GM23338 (cell line): ENCODE results near the gene MAPK13. TPM values are rescaled to one million over a fixed set of nuclear protein-coding genes. Genes with fewer than 3 reads are reported as not detected.

Experiments used
- ATAC-seq: fragments of 200-7000 bp; cut with Tn5 transposase; 3 replicates; pipeline ENCODE4 v1.9.1; 2020
- DNase-seq: peaks from one replicate; pipeline ENCODE4 v3.0.0-alpha.2; 2015; ENCODE audit warnings: low spot score
- H2AFZ ChIP-seq: fragments of 200-600 bp; sonication (generic); 2 replicates; pipeline ENCODE4 v1.8.0; 2016; ENCODE audit warnings: antibody characterized with exemption, mild to moderate bottlenecking, moderate library complexity
- H3F3A ChIP-seq: fragments of 200-600 bp; sonication (generic); replicated peaks from 2 replicates; pipeline ENCODE4 v1.8.0; 2017; ENCODE audit warnings: antibody characterized with exemption, mixed run types, low read depth
- H3K27ac ChIP-seq: fragments of 200-600 bp; sonication (generic); 2 replicates; pipeline ENCODE4 v1.6.1; 2016; ENCODE audit warnings: low read depth
- H3K27me3 ChIP-seq: fragments of 200-600 bp; sonication (generic); 2 replicates; pipeline ENCODE4 v1.8.0; 2016; ENCODE audit warnings: mild to moderate bottlenecking, mixed run types, moderate library complexity; ENCODE audit not compliant: insufficient read depth
- H3K36me3 ChIP-seq: fragments of 200-600 bp; sonication (generic); 2 replicates; pipeline ENCODE4 v1.8.0; 2016; ENCODE audit warnings: mild to moderate bottlenecking; ENCODE audit not compliant: insufficient read depth
- H3K4me1 ChIP-seq: fragments of 200-600 bp; sonication (generic); 2 replicates; pipeline ENCODE4 v1.8.0; 2016; ENCODE audit warnings: mild to moderate bottlenecking, moderate library complexity; ENCODE audit not compliant: insufficient read depth
- H3K4me2 ChIP-seq: fragments of 200-600 bp; sonication (generic); 2 replicates; pipeline ENCODE4 v1.7.1; 2017; ENCODE audit warnings: mixed run types
- H3K4me3 ChIP-seq: fragments of 200-600 bp; sonication (generic); 2 replicates; pipeline ENCODE4 v1.6.1; 2016; ENCODE audit warnings: mixed run types
- H3K79me2 ChIP-seq: fragments of 200-600 bp; sonication (generic); replicated peaks from 2 replicates; pipeline ENCODE4 v1.8.0; 2017; ENCODE audit warnings: mild to moderate bottlenecking; ENCODE audit not compliant: insufficient read depth
- H3K9me2 ChIP-seq: fragments of 200-600 bp; sonication (generic); 2 replicates; pipeline ENCODE4 v1.8.0; 2017; ENCODE audit not compliant: insufficient read depth
- H4K20me1 ChIP-seq: fragments of 200-600 bp; sonication (generic); replicated peaks from 2 replicates; pipeline ENCODE4 v1.8.0; 2017; ENCODE audit warnings: mild to moderate bottlenecking; ENCODE audit not compliant: insufficient read depth
- H3K27ac Mint-ChIP-seq: 2 replicates; pipeline ENCODE4 v1.8.0; 2020; ENCODE audit warnings: inconsistent platforms, mild to moderate bottlenecking, moderate library complexity, mixed read lengths
- H3K27me3 Mint-ChIP-seq: 3 replicates; pipeline ENCODE4 v1.8.0; 2022; ENCODE audit warnings: low read depth, mild to moderate bottlenecking, moderate library complexity, mixed read lengths, inconsistent platforms; ENCODE audit not compliant: insufficient read depth, poor library complexity
- H3K36me3 Mint-ChIP-seq: 3 replicates; pipeline ENCODE4 v1.8.0; 2021; ENCODE audit warnings: low read depth, mild to moderate bottlenecking, inconsistent platforms, moderate library complexity, mixed read lengths
- H3K4me1 Mint-ChIP-seq: 3 replicates; pipeline ENCODE4 v1.8.0; 2020; ENCODE audit warnings: mild to moderate bottlenecking, inconsistent platforms, mixed read lengths
- H3K4me3 Mint-ChIP-seq: 3 replicates; pipeline ENCODE4 v1.8.0; 2021; ENCODE audit warnings: moderate library complexity, mild to moderate bottlenecking, inconsistent platforms, mixed read lengths
- H3K9me3 Mint-ChIP-seq: 3 replicates; pipeline ENCODE4 v1.8.0; 2020; ENCODE audit warnings: moderate library complexity, mild to moderate bottlenecking, inconsistent platforms, mixed read lengths
- CREB1 ChIP-seq: fragments of 250-450 bp; sonication (Bioruptor Pico); IDR thresholded peaks from 2 replicates; pipeline ENCODE4 v1.5.0; 2020; ENCODE audit warnings: low read depth, mild to moderate bottlenecking, moderate library complexity
- CTCF ChIP-seq, 2 experiments: fragments of 200-600 bp in 1 of 2; sonication (generic) in 1 of 2; conservative IDR thresholded peaks; 2 replicates each; pipeline versions ENCODE4 v1.5.1 to v1.6.1; 2016 to 2017; ENCODE audit warnings: antibody characterized with exemption in 2 of 2, low read depth in 2 of 2, mild to moderate bottlenecking in 2 of 2, moderate library complexity in 1 of 2
- ETS1 ChIP-seq: IDR thresholded peaks from 2 replicates; pipeline ENCODE4 v1.6.1; 2016; ENCODE audit warnings: antibody characterized with exemption
- EZH2 ChIP-seq: fragments of 200-600 bp; sonication (generic); IDR thresholded peaks from one replicate; pipeline ENCODE4 v1.8.0; 2017; ENCODE audit warnings: antibody characterized with exemption, mild to moderate bottlenecking, low read depth; ENCODE audit not compliant: unreplicated experiment
- JUNB ChIP-seq: IDR thresholded peaks from one replicate; pipeline ENCODE4 v1.6.1; 2016; ENCODE audit warnings: antibody characterized with exemption; ENCODE audit not compliant: unreplicated experiment
- NANOG ChIP-seq: IDR thresholded peaks from 2 replicates; pipeline ENCODE4 v1.6.1; 2016; ENCODE audit warnings: antibody characterized with exemption, borderline replicate concordance
- POLR2AphosphoS5 ChIP-seq: IDR thresholded peaks from 2 replicates; pipeline ENCODE4 v1.6.1; 2016; ENCODE audit warnings: antibody characterized with exemption, low read depth
- REST ChIP-seq: IDR thresholded peaks from one replicate; pipeline ENCODE4 v1.6.1; 2018; ENCODE audit warnings: antibody characterized with exemption; ENCODE audit not compliant: unreplicated experiment
- STAT1 ChIP-seq: IDR thresholded peaks from one replicate; pipeline ENCODE4 v1.6.1; 2016; ENCODE audit warnings: antibody characterized with exemption; ENCODE audit not compliant: unreplicated experiment
- ZNF114 ChIP-seq: fragments of 250-450 bp; sonication (Bioruptor Pico); IDR thresholded peaks from 2 replicates; pipeline ENCODE4 v1.5.0; 2020; ENCODE audit warnings: mild to moderate bottlenecking, moderate library complexity
- ZNF331 ChIP-seq: fragments of 250-450 bp; sonication (Bioruptor Pico); IDR thresholded peaks from 2 replicates; pipeline ENCODE4 v1.5.0; 2020; ENCODE audit warnings: low read depth, mild to moderate bottlenecking, moderate library complexity
- polyA plus RNA-seq: library from polyadenylated mRNA; unstranded; fragments of >200 nt; fragmentation: Nextera tagmentation; extraction: Ambion mirVana; gene quantifications from 2 replicates; pipeline ENCODE4 v1.2.1, GENCODE V29; 2016
- total RNA-seq: library from RNA; depleted of rRNA; stranded (reverse); fragments of >200 nt; shearing (Covaris generic); gene quantifications from 2 replicates; pipeline ENCODE4 v1.2.3, GENCODE V29; 2014

The MAPK13 gene
- total and polyA plus RNA-seq, 2 experiments from 2014 or later, result 6.3 to 12.3 TPM

- Mint-ChIP-seq H3K27ac (no peak overlapping the region), H3K9me3 (peaks cover 2% of the 10 kb centered on the region; the same call in 1 of the 3 replicates), H3K4me1 (peaks cover 29% of the 10 kb centered on the region), H3K36me3 (no peaks in the 10 kb centered on the region), H3K27me3 (peaks cover 10% of the 10 kb centered on the region), H3K4me3 (no peak overlapping the region)
- Histone ChIP-seq H2AFZ (no peak overlapping the region), H3K27me3 (peaks cover 14% of the 10 kb centered on the region; the same call in 1 of the 2 replicates), H3K4me2 (no peak overlapping the region), H3K9me2 (no peaks in the 10 kb centered on the region), H3K79me2 (no peaks in the 10 kb centered on the region), H3K4me3 (no peak overlapping the region), H3F3A (no peaks in the 10 kb centered on the region), H3K27ac (no peak overlapping the region), H3K4me1 (peaks cover 23% of the 10 kb centered on the region), H3K36me3 (no peaks in the 10 kb centered on the region), H4K20me1 (no peaks in the 10 kb centered on the region)
- DNase-seq (no peak), ATAC-seq (no peak)
- TF ChIP-seq REST (no peak), NANOG (no peak), ZNF331 (no peak), CREB1 (CRISPR knock-in tag) (no peak), ETS1 (no peak), ZNF114 (CRISPR knock-in tag) (no peak), POLR2AphosphoS5 (no peak)
Measured at GRCh38 chr6:36128073-36128472, 2.2 kb upstream of the MAPK13 start.

- peaks cover 2% of the 10 kb centered on the region; the same call in 1 of the 3 replicates for H3K9me3 Mint-ChIP-seq
- Histone ChIP-seq H3K79me2 (no peaks in the 10 kb centered on the region), H3K36me3 (no peaks in the 10 kb centered on the region), H3K4me1 (peaks cover 23% of the 10 kb centered on the region), H3K4me3 (no peak overlapping the region), H3K27me3 (peaks cover 14% of the 10 kb centered on the region; the same call in 1 of the 2 replicates), H3K9me2 (no peaks in the 10 kb centered on the region), H4K20me1 (no peaks in the 10 kb centered on the region), H2AFZ (no peak overlapping the region), H3F3A (no peaks in the 10 kb centered on the region), H3K27ac (no peak overlapping the region), H3K4me2 (no peak overlapping the region)
- H3K4me3 Mint-ChIP-seq, result no peak overlapping the region
- no peak overlapping the region for H3K27ac Mint-ChIP-seq
- H3K36me3 Mint-ChIP-seq, result no peaks in the 10 kb centered on the region
- H3K27me3 Mint-ChIP-seq, result peaks cover 10% of the 10 kb centered on the region
- ATAC-seq (no peak), DNase-seq (no peak)
- H3K4me1 Mint-ChIP-seq, result peaks cover 31% of the 10 kb centered on the region
- TF ChIP-seq EZH2 (no peak), REST (no peak), ETS1 (no peak), CREB1 (CRISPR knock-in tag) (no peak), JUNB (no peak), STAT1 (no peak), CTCF (conservative IDR thresholded peaks at IDR 0.05; ENCODE audit: low read depth in 2 of 2) (no peak)
Measured at GRCh38 chr6:36128793-36129192, 1.5 kb upstream of the MAPK13 start.
